ENCODE results near the gene UNC13C. TPM values are rescaled to one million over a fixed set of nuclear protein-coding genes. Genes with fewer than 3 reads are reported as not detected.

The UNC13C gene
- total RNA-seq, 1 experiment from 2014 or later = not detected

DNA sequence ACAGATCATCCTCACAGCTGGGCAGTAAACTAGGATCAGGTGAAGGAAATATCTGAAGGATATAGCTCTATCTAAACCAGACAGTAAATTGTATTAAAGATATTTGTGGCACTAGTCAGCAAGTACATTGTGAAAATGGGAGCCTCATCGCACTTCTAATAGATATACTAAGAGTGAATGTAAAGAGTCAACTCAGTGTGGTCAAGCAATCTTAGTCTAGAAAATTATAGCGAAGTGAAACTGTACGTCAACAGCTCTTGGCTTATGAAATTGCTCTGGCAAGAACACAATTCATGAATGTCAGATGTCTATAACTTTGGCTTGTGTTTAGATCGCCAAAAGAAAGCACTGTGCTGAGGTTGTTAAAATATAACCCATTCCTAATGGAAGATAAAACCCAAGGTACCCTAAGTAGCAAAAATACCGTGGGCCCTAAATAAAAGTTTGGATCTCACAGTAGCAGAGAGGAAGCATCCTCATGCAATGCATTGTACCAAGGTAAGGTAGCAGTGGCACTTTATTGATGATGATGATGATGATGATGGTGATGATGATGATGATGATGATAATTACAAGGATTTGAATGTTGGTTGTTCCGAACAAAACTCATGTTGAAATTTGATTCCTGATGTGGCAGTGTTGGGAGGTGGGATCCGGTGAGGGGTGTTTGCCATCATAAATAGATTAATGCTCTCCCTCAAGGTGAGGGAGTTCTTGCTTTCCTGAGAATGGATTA lies 228.5 kb downstream of the UNC13C start (continued):
- TF ChIP-seq, protein P1, sequence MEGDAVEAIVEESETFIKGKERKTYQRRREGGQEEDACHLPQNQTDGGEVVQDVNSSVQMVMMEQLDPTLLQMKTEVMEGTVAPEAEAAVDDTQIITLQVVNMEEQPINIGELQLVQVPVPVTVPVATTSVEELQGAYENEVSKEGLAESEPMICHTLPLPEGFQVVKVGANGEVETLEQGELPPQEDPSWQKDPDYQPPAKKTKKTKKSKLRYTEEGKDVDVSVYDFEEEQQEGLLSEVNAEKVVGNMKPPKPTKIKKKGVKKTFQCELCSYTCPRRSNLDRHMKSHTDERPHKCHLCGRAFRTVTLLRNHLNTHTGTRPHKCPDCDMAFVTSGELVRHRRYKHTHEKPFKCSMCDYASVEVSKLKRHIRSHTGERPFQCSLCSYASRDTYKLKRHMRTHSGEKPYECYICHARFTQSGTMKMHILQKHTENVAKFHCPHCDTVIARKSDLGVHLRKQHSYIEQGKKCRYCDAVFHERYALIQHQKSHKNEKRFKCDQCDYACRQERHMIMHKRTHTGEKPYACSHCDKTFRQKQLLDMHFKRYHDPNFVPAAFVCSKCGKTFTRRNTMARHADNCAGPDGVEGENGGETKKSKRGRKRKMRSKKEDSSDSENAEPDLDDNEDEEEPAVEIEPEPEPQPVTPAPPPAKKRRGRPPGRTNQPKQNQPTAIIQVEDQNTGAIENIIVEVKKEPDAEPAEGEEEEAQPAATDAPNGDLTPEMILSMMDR (IDR thresholded peaks at IDR 0.05 in 2 of 3, conservative IDR thresholded peaks at IDR 0.05 in 1 of 3; ENCODE audit: borderline replicate concordance in 1 of 3, insufficient read depth in 1 of 3, low read depth in 2 of 3, low read length in 2 of 3) = no peak

DNA sequence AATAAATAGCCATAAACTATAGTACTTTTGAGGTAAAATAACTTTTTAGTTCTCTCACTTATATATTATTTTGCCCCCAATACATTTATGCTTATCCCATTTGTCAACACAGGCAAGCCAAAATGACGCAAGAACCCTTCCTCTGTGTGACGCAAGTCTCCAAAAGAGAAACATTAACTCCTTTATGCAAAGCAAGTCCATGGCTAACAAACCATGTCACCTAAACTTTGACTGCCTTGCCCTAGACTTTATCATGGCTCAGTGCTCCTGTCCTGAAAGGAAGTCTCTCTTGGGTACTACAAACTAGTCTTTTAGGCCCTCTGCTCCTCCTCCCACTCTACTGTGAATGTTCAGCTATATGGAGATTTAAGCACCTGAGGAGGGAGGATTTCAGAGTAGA lies 230.5 kb downstream of the UNC13C start:
- Histone ChIP-seq H3K4me2 (ENCODE audit: low read length) (no peak overlapping the region), H3K4me1 (ENCODE audit: control insufficient read depth in 1 of 2, insufficient read depth in 2 of 2, low read length in 2 of 2) (no peaks in the 10 kb centered on the region), H4K20me1 (ENCODE audit: insufficient read depth) (no peaks in the 10 kb centered on the region), H3K27me3 (ENCODE audit: insufficient read depth, low read length) (no peaks in the 10 kb centered on the region), H2AFZ (ENCODE audit: low read depth, low read length, poor library complexity, severe bottlenecking) (no peak overlapping the region), H3K9me3 (ENCODE audit: control insufficient read depth in 1 of 2, insufficient read depth in 1 of 2, low read depth in 1 of 2, low read length in 2 of 2) (peaks cover 5 to 28% of the 10 kb centered on the region in 2 experiments; a peak in 3 of 4 replicates), H3K79me2 (ENCODE audit: insufficient read depth, low read length) (no peaks in the 10 kb centered on the region), H3K4me3 (replicated peaks in 1 of 2; ENCODE audit: low read depth in 1 of 2, low read length in 2 of 2) (no peak overlapping the region), H3K27ac (ENCODE audit: low read depth, low read length) (no peak overlapping the region), H3K36me3 (ENCODE audit: control insufficient read depth in 1 of 2, insufficient read depth in 2 of 2, low read length in 2 of 2) (no peaks in the 10 kb centered on the region), H3K9ac (ENCODE audit: low read length) (no peak overlapping the region), H3K9me2 (ENCODE audit: insufficient read depth) (no peaks in the 10 kb centered on the region)
- no peak for DNase-seq (ENCODE audit: low read depth, low spot score)
- ChIA-PET RAD21 (ENCODE audit: low non-redundant PET in 1 of 2, low total read pairs in 2 of 2, uncharacterized antibody in 2 of 2, unreplicated experiment in 2 of 2) (no interaction called here), POLR2A (no interaction called here), CTCF (no interaction called here)
- TF ChIP-seq EZH2 (IDR thresholded peaks at IDR 0.05) = no peak
- TF ChIP-seq ZNF274 (IDR thresholded peaks at IDR 0.05; ENCODE audit: low read depth, low read length) = no peak
- TF ChIP-seq, protein P2, sequence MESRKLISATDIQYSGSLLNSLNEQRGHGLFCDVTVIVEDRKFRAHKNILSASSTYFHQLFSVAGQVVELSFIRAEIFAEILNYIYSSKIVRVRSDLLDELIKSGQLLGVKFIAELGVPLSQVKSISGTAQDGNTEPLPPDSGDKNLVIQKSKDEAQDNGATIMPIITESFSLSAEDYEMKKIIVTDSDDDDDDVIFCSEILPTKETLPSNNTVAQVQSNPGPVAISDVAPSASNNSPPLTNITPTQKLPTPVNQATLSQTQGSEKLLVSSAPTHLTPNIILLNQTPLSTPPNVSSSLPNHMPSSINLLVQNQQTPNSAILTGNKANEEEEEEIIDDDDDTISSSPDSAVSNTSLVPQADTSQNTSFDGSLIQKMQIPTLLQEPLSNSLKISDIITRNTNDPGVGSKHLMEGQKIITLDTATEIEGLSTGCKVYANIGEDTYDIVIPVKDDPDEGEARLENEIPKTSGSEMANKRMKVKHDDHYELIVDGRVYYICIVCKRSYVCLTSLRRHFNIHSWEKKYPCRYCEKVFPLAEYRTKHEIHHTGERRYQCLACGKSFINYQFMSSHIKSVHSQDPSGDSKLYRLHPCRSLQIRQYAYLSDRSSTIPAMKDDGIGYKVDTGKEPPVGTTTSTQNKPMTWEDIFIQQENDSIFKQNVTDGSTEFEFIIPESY (IDR thresholded peaks at IDR 0.05; ENCODE audit: extremely low read depth, insufficient replicate concordance, low read length) = no peak
- no TSS peak for BruUV-seq (replicated peaks)
- no peak for ATAC-seq
- intact Hi-C loops (cut with micrococcal nuclease) = no loop called here

Measured in HCT116 (cell line).